UCSD-AML1 (cell line): ENCODE data around the gene SLC26A1.
"Not testable (repeated sequence)": the region's sequence is repeated elsewhere in the genome, so short reads cannot be mapped to it uniquely, and the experiment has no call there.

Experiments used
- DNase-seq: peaks from one replicate; lab custom pipeline; 2025; ENCODE audit not compliant: unreplicated experiment; lab: John Stamatoyannopoulos, UW

SLC26A1 gene

GRCh38 chr4:999882-1000425, 6.8 kb upstream of the SLC26A1 start:
- no peak for DNase-seq

- not testable (repeated sequence) for DNase-seq
Measured at GRCh38 chr4:999240-999863, 6.1 kb upstream of the SLC26A1 start.

- no peak for DNase-seq
Measured at GRCh38 chr4:998096-998691, 5.0 kb upstream of the SLC26A1 start.

GRCh38 chr4:997375-998071, 4.3 kb upstream of the SLC26A1 start:
- no peak for DNase-seq

GRCh38 chr4:996997-997374, 3.8 kb upstream of the SLC26A1 start:
- no peak for DNase-seq

GRCh38 chr4:996030-996996, 3.1 kb upstream of the SLC26A1 start:
- no peak for DNase-seq

GRCh38 chr4:995311-996026, 2.3 kb upstream of the SLC26A1 start:
- no peak for DNase-seq

GRCh38 chr4:992297-993110, 700 bp downstream of the SLC26A1 start:
- DNase-seq, result no peak

- no peak for DNase-seq
Measured at GRCh38 chr4:991451-992296, 1.5 kb downstream of the SLC26A1 start.

GRCh38 chr4:990746-991367, 2.3 kb downstream of the SLC26A1 start:
- no peak for DNase-seq

- no peak for DNase-seq
Measured at GRCh38 chr4:989722-990471, 3.3 kb downstream of the SLC26A1 start.

GRCh38 chr4:988726-989721, 4.2 kb downstream of the SLC26A1 start:
- DNase-seq, result no peak

- DNase-seq, result no peak
Measured at GRCh38 chr4:987624-988513, 5.3 kb downstream of the SLC26A1 start.

- DNase-seq, result peak; percentile 89
Measured at GRCh38 chr4:986879-987623, 6.2 kb downstream of the SLC26A1 start, which contains the start of gene IDUA. Gene IDUA, plus strand, starts transcription at chr4:987044. Its CDS starts 41 bp downstream, at chr4:987085.
